ENCODE results near the gene FBLN1.

FBLN1 gene

GRCh38 chr22:45638834-45639746 lies 136.4 kb downstream of the FBLN1 start:
- DNase-seq (ENCODE audit: low read depth in 2 of 2) = no peak

- DNase-seq (ENCODE audit: low read depth in 2 of 2) = no peak
These were observed 137.0 kb downstream of the FBLN1 start for GRCh38 chr22:45639747-45640102.

GRCh38 chr22:45640291-45640940 lies 137.7 kb downstream of the FBLN1 start:
- no peak for DNase-seq (ENCODE audit: low read depth in 2 of 2)

- DNase-seq (ENCODE audit: low read depth in 2 of 2) = no peak
These were observed 138.4 kb downstream of the FBLN1 start for GRCh38 chr22:45640941-45641621.

GRCh38 chr22:45642986-45643385 lies 140.3 kb downstream of the FBLN1 start:
- DNase-seq (ENCODE audit: low read depth in 2 of 2) = no peak

- DNase-seq (ENCODE audit: low read depth in 2 of 2) = no peak
These were observed 142.0 kb downstream of the FBLN1 start for GRCh38 chr22:45644714-45645113.

- DNase-seq (ENCODE audit: low read depth in 2 of 2) = no peak
These were observed 142.5 kb downstream of the FBLN1 start for GRCh38 chr22:45645150-45645525.

GRCh38 chr22:45645526-45646414 lies 143.1 kb downstream of the FBLN1 start:
- DNase-seq (ENCODE audit: low read depth in 2 of 2) = no peak

GRCh38 chr22:45647532-45648225 lies 145.0 kb downstream of the FBLN1 start:
- no peak for DNase-seq (ENCODE audit: low read depth in 2 of 2)

- DNase-seq (ENCODE audit: low read depth in 2 of 2) = no peak
These were observed 145.8 kb downstream of the FBLN1 start for GRCh38 chr22:45648301-45649117.

- no peak for DNase-seq (ENCODE audit: low read depth in 2 of 2)
These were observed 147.1 kb downstream of the FBLN1 start for GRCh38 chr22:45649809-45650208.

- DNase-seq (ENCODE audit: low read depth in 2 of 2) = no peak
These were observed 148.0 kb downstream of the FBLN1 start for GRCh38 chr22:45650721-45651120.
